HCT116 (cell line): ENCODE data around the gene PEDS1. TPM values are rescaled to one million over a fixed set of nuclear protein-coding genes. Genes with fewer than 3 reads are reported as not detected.

ENCODE experiments used
- ATAC-seq: fragments of 200-7000 bp; cut with Tn5 transposase; 2 replicates; pipeline ENCODE4 v1.9.1; 2020; ENCODE audit warnings: mild to moderate bottlenecking, moderate library complexity
- BruUV-seq: library from RNA; stranded (reverse); fragments of 400-500 nt; replicated peaks from 2 replicates; lab custom pipeline; 2021; lab: Mats Ljungman, UMichigan
- CTCF ChIA-PET: fragments of 300-600 bp; sonication (Branson Sonifier 250); formaldehyde crosslinking; loops from one replicate; lab custom pipeline; 2021; ENCODE audit warnings: antibody characterized with exemption; lab: Charles Lee
- POLR2A ChIA-PET: fragments of 300-600, 350-600 bp; sonication (Branson Sonifier 250); formaldehyde crosslinking; loops from one replicate; lab custom pipeline; 2021; ENCODE audit warnings: antibody characterized with exemption; lab: Charles Lee
- RAD21 ChIA-PET, 2 experiments: fragments of 300-600 bp; sonication (Branson Sonifier 250); formaldehyde crosslinking; loops; one replicate each; lab custom pipeline; 2023; ENCODE audit warnings: low total read pairs in 2 of 2; ENCODE audit not compliant: uncharacterized antibody in 2 of 2, unreplicated experiment in 2 of 2, low non-redundant PET in 1 of 2; lab: Charles Lee
- DNase-seq: peaks from one replicate; pipeline ENCODE4 v3.0.0-alpha.2; 2010; ENCODE audit warnings: low read depth, low spot score
- H2AFZ ChIP-seq: fragments of 200-600 bp; shearing (Covaris generic), sonication (generic); 2 replicates; pipeline ENCODE4 v1.6.1; 2017; ENCODE audit warnings: low read depth, mixed run types, mixed read lengths, antibody characterized with exemption, low read length; ENCODE audit not compliant: poor library complexity, severe bottlenecking
- H3K27ac ChIP-seq: 2 replicates; pipeline ENCODE4 v1.5.1; 2012; ENCODE audit warnings: low read depth, low read length
- H3K27me3 ChIP-seq: fragments of 200-600 bp; sonication (generic); 2 replicates; pipeline ENCODE4 v1.6.1; 2016; ENCODE audit warnings: mixed run types, low read length, mixed read lengths; ENCODE audit not compliant: insufficient read depth
- H3K36me3 ChIP-seq, 2 experiments: fragments of 200-500 bp in 1 of 2; fragments of 200-600 bp in 1 of 2; sonication (Bioruptor generic) in 1 of 2; sonication (generic) in 1 of 2; 2 replicates each; pipeline versions ENCODE4 v1.5.1 to v1.6.1; 2014 to 2016; ENCODE audit warnings: low read length in 2 of 2, inconsistent platforms in 1 of 2, mixed read lengths in 1 of 2, mixed run types in 1 of 2; ENCODE audit not compliant: insufficient read depth in 2 of 2, control insufficient read depth in 1 of 2
- H3K4me1 ChIP-seq, 2 experiments: fragments of 200-600 bp in 1 of 2; sonication (generic) in 1 of 2; 2 replicates each; pipeline versions ENCODE4 v1.5.1 to v1.6.1; 2012 to 2017; ENCODE audit warnings: low read length in 2 of 2, inconsistent platforms in 1 of 2, mild to moderate bottlenecking in 1 of 2, mixed read lengths in 1 of 2, mixed run types in 1 of 2, moderate library complexity in 1 of 2; ENCODE audit not compliant: insufficient read depth in 2 of 2, control insufficient read depth in 1 of 2
- H3K4me2 ChIP-seq: fragments of 200-600 bp; sonication (generic); 2 replicates; pipeline ENCODE4 v1.6.1; 2017; ENCODE audit warnings: mixed run types, low read length, mixed read lengths
- H3K4me3 ChIP-seq, 2 experiments: fragments of 200-600 bp in 1 of 2; sonication (generic) in 1 of 2; replicated peaks in 1 of 2; 2 replicates each; pipeline ENCODE4 v1.5.1; 2011 to 2016; ENCODE audit warnings: low read length in 2 of 2, control low read depth in 1 of 2, low read depth in 1 of 2, mild to moderate bottlenecking in 1 of 2, mixed read lengths in 1 of 2, mixed run types in 1 of 2
- H3K79me2 ChIP-seq: fragments of 200-600 bp; sonication (generic); 2 replicates; pipeline ENCODE4 v1.6.1; 2017; ENCODE audit warnings: mild to moderate bottlenecking, mixed run types, low read length, moderate library complexity, mixed read lengths; ENCODE audit not compliant: insufficient read depth
- H3K9ac ChIP-seq: fragments of 200-600 bp; sonication (generic); 2 replicates; pipeline ENCODE4 v1.6.1; 2016; ENCODE audit warnings: low read length, mixed read lengths
- H3K9me2 ChIP-seq: fragments of 200-600 bp; sonication (generic), shearing (Covaris generic); 2 replicates; pipeline ENCODE4 v1.6.1; 2017; ENCODE audit warnings: mixed run types, mild to moderate bottlenecking, moderate library complexity; ENCODE audit not compliant: insufficient read depth
- H3K9me3 ChIP-seq, 2 experiments: fragments of 200-500 bp in 1 of 2; fragments of 200-600 bp in 1 of 2; sonication (Bioruptor generic) in 1 of 2; sonication (generic) in 1 of 2; 2 replicates each; pipeline ENCODE4 v1.6.1; 2014 to 2017; ENCODE audit warnings: low read length in 2 of 2, mixed read lengths in 2 of 2, inconsistent platforms in 1 of 2, low read depth in 1 of 2, mild to moderate bottlenecking in 1 of 2, mixed run types in 1 of 2, moderate library complexity in 1 of 2; ENCODE audit not compliant: control insufficient read depth in 1 of 2, insufficient read depth in 1 of 2
- H4K20me1 ChIP-seq: fragments of 200-600 bp; sonication (generic), shearing (Covaris generic); 2 replicates; pipeline ENCODE4 v1.6.1; 2017; ENCODE audit warnings: mixed run types, mild to moderate bottlenecking, moderate library complexity; ENCODE audit not compliant: insufficient read depth
- CBX3 ChIP-seq: IDR thresholded peaks from 2 replicates; pipeline ENCODE4 v1.6.1; 2012; ENCODE audit warnings: low read depth
- CEBPB ChIP-seq: IDR thresholded peaks from 2 replicates; pipeline ENCODE4 v1.6.1; 2012; ENCODE audit warnings: low read depth
- ELF1 ChIP-seq: IDR thresholded peaks from 2 replicates; pipeline ENCODE4 v1.6.1; 2012; ENCODE audit warnings: low read depth, borderline replicate concordance
- EZH2 ChIP-seq: fragments of 200-600 bp; sonication (generic); IDR thresholded peaks from 2 replicates; pipeline ENCODE4 v1.6.1; 2017; ENCODE audit warnings: antibody characterized with exemption, mixed run types
- EZH2phosphoT487 ChIP-seq: fragments of 200-600 bp; IDR thresholded peaks from 2 replicates; pipeline ENCODE4 v1.6.1; 2018; ENCODE audit warnings: antibody characterized with exemption, borderline replicate concordance
- FOSL1 ChIP-seq: IDR thresholded peaks from 2 replicates; pipeline ENCODE4 v1.6.1; 2012; ENCODE audit warnings: low read depth
- JUND ChIP-seq: IDR thresholded peaks from 2 replicates; pipeline ENCODE4 v1.6.1; 2012
- POLR2A ChIP-seq: IDR thresholded peaks from 2 replicates; pipeline ENCODE4 v1.7.0; 2011; ENCODE audit warnings: borderline replicate concordance; ENCODE audit not compliant: insufficient read depth, insufficient read length; ENCODE audit errors: extremely low read depth
- RAD21 ChIP-seq: IDR thresholded peaks from 2 replicates; pipeline ENCODE4 v1.6.1; 2012; ENCODE audit warnings: low read depth, mild to moderate bottlenecking
- SRF ChIP-seq: IDR thresholded peaks from 2 replicates; pipeline ENCODE4 v1.6.1; 2012; ENCODE audit warnings: low read depth
- TCF7L2 ChIP-seq: IDR thresholded peaks from 2 replicates; pipeline ENCODE4 v1.7.0; 2011; ENCODE audit warnings: borderline replicate concordance, inconsistent platforms; ENCODE audit not compliant: insufficient read depth, insufficient read length; ENCODE audit errors: extremely low read depth
- YY1 ChIP-seq: IDR thresholded peaks from 2 replicates; pipeline ENCODE4 v1.6.1; 2011; ENCODE audit warnings: low read length, low read depth, moderate library complexity, mild to moderate bottlenecking; ENCODE audit not compliant: insufficient replicate concordance; ENCODE audit errors: extremely low read depth
- ZBTB33 ChIP-seq: IDR thresholded peaks from 2 replicates; pipeline ENCODE4 v1.6.1; 2011; ENCODE audit warnings: mild to moderate bottlenecking, low read length, moderate library complexity; ENCODE audit not compliant: insufficient replicate concordance; ENCODE audit errors: extremely low read depth
- ZFX ChIP-seq: fragments of 450-650 bp; IDR thresholded peaks from 2 replicates; pipeline ENCODE4 v1.6.1; 2017
- ZNF274 ChIP-seq: fragments of 200-500 bp; sonication (Bioruptor generic); IDR thresholded peaks from 2 replicates; pipeline ENCODE4 v1.6.1; 2014; ENCODE audit warnings: mild to moderate bottlenecking, low read depth, low read length, inconsistent platforms
- intact Hi-C: fragments of 100-400 bp; cut with micrococcal nuclease; formaldehyde crosslinking; loops from 2 replicates; pipeline ENCODE4 v1.10.0; 2022
- total RNA-seq: library from RNA; stranded (reverse); gene quantifications from one replicate; pipeline ENCODE4 v1.2.1, GENCODE V29; 2021; ENCODE audit not compliant: unreplicated experiment
- TF ChIP-seq, protein P1 (sequence below): IDR thresholded peaks from 2 replicates; pipeline ENCODE4 v1.6.1; 2012
- TF ChIP-seq, protein P2 (sequence below): IDR thresholded peaks from 2 replicates; pipeline ENCODE4 v1.6.1; 2012

PEDS1 gene
- total RNA-seq, 1 experiment from 2014 or later: 31.9 TPM

DNA sequence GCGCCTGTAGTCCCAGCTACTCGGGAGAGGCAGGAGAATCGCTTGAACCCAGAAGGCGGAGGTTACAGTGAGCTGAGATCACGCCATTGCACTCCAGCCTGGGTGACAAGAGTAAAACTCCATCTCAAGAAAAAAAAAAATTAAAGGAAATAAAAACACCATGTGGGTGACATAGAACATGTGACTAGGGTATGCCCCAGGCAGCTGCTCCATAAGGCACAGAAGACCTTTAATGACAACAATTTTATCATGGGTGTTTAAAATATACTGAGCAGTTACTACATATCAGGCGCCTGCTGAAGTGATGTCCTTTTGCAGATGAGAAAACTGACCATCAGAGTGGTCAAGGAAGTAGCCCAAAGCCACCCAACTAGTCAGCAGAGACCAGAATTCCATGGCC lies 8.0 kb downstream of the PEDS1 start:
- no peak overlapping the region for H3K9ac ChIP-seq
- ChIA-PET POLR2A (no interaction called here), RAD21 (no interaction called here)
- peaks cover 9 to 64% of the 10 kb centered on the region in 2 experiments for H3K4me1 ChIP-seq
- no peaks in the 10 kb centered on the region for H4K20me1 ChIP-seq
- H3K27me3 ChIP-seq: no peaks in the 10 kb centered on the region
- no peaks in the 10 kb centered on the region for H3K9me3 ChIP-seq
- DNase-seq: no peak
- no peak overlapping the region for H2AFZ ChIP-seq
- intact Hi-C loops: no loop called here
- no peak overlapping the region for H3K4me2 ChIP-seq
- peaks cover 90% of the 10 kb centered on the region for H3K79me2 ChIP-seq
- no peak for ATAC-seq
- H3K36me3 ChIP-seq: peaks cover 38 to 45% of the 10 kb centered on the region in 2 experiments
- BruUV-seq: no TSS peak
- no peak overlapping the region for H3K27ac ChIP-seq
- TF ChIP-seq EZH2phosphoT487 (no peak), ZFX (no peak), TCF7L2 (no peak), JUND (no peak), POLR2A (no peak), CBX3 (no peak), CEBPB (no peak), YY1 (no peak), RAD21 (no peak), SRF (no peak)
- TF ChIP-seq, protein P1, sequence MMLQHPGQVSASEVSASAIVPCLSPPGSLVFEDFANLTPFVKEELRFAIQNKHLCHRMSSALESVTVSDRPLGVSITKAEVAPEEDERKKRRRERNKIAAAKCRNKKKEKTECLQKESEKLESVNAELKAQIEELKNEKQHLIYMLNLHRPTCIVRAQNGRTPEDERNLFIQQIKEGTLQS: no peak
- TF ChIP-seq, all 23 proteins: peak for 0
- Histone ChIP-seq H3K4me3 (no peak overlapping the region), H3K9me2 (no peaks in the 10 kb centered on the region)
- CTCF ChIA-PET: no interaction called here

DNA sequence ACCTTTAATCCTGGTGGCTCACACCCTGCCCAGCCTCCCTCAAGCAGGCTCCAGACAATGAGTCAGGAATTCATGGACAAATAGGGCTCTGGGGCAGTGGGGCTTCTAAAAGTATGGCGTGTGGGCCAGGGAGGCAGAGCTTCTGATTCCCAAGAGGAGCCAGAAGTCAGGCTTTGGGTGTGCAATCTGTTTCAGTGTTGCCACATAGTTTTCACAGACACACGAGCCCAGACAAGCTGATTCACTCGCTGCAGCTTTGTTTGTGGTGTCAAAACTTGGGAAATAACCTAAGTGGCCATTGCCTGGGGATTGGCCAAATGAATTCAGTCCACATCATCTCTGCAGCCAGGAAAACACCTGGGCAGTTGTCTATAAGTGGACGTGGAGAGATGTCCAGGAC lies 9.2 kb downstream of the PEDS1 start:
- ChIA-PET CTCF (no interaction called here), POLR2A (no interaction called here), RAD21 (interaction anchor here in 1 of 2 experiments (0.7 kb wide), 1 partner anchor 1275 kb away, joined by 3 read pairs; no protein-coding TSS in a partner anchor)
- H3K9me3 ChIP-seq: no peaks in the 10 kb centered on the region
- no peak overlapping the region for H3K27ac ChIP-seq
- H3K79me2 ChIP-seq: peaks cover 90% of the 10 kb centered on the region
- peaks cover 8 to 64% of the 10 kb centered on the region in 2 experiments for H3K4me1 ChIP-seq
- no TSS peak for BruUV-seq
- no peak overlapping the region for H3K4me3 ChIP-seq
- TF ChIP-seq SRF: no peak
- no peak for TF ChIP-seq ELF1
- no peak for TF ChIP-seq EZH2phosphoT487
- TF ChIP-seq, protein P2, sequence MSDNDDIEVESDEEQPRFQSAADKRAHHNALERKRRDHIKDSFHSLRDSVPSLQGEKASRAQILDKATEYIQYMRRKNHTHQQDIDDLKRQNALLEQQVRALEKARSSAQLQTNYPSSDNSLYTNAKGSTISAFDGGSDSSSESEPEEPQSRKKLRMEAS: no peak
- no peak for TF ChIP-seq ZNF274
- TF ChIP-seq FOSL1: no peak
- TF ChIP-seq YY1: no peak
- no peak for TF ChIP-seq JUND
- no peak for TF ChIP-seq ZBTB33
- no peak for TF ChIP-seq ZFX
- no peak for TF ChIP-seq EZH2
- TF ChIP-seq CEBPB: no peak
- TF ChIP-seq POLR2A: no peak
- H3K27me3 ChIP-seq: no peaks in the 10 kb centered on the region
- H3K9me2 ChIP-seq: no peaks in the 10 kb centered on the region
- peaks cover 40 to 46% of the 10 kb centered on the region in 2 experiments for H3K36me3 ChIP-seq
- H3K4me2 ChIP-seq: peak overlapping the region; percentile 12; the same call in 1 of the 2 replicates
- no peak overlapping the region for H3K9ac ChIP-seq
- H4K20me1 ChIP-seq: no peaks in the 10 kb centered on the region
- ATAC-seq (no peak), DNase-seq (no peak)
- no peak overlapping the region for H2AFZ ChIP-seq
- intact Hi-C loops: no loop called here
